Sigmoid colon (tissue), 7 donors: ENCODE results near the gene AMFR. TPM values are rescaled to one million over a fixed set of nuclear protein-coding genes. Genes with fewer than 3 reads are reported as not detected.

Experiments
- DNase-seq: peaks from one replicate; pipeline ENCODE4 v3.0.0-alpha.2; 2019
- H3K27ac ChIP-seq, 4 donors: fragments of 200-600 bp; sonication (generic); one replicate each; pipeline ENCODE4 v1.5.1; 2016 to 2019; ENCODE audit warnings: mild to moderate bottlenecking in 1 of 4
- H3K27me3 ChIP-seq, 3 donors: fragments of 200-600 bp; sonication (generic); one replicate each; pipeline ENCODE4 v1.5.1; 2019; ENCODE audit warnings: mild to moderate bottlenecking in 1 of 3
- H3K36me3 ChIP-seq, 4 donors: fragments of 200-600 bp; sonication (generic); one replicate each; pipeline ENCODE4 v1.5.1; 2016 to 2019
- H3K4me1 ChIP-seq, 4 donors: fragments of 200-600 bp; sonication (generic); one replicate each; pipeline ENCODE4 v1.5.1; 2017 to 2019
- H3K4me3 ChIP-seq, 4 donors: fragments of 200-600 bp; sonication (generic); one replicate each; pipeline ENCODE4 v1.5.1; 2017 to 2019; ENCODE audit warnings: mild to moderate bottlenecking in 2 of 4, moderate library complexity in 1 of 4
- H3K9me3 ChIP-seq, 4 donors: fragments of 200-600 bp in 3 of 4; sonication (generic) in 3 of 4; one replicate each; pipeline versions ENCODE4 v1.5.1 to v1.6.1; 2013 to 2019
- EP300 ChIP-seq, 4 donors: sonication (generic); formaldehyde crosslinking; IDR thresholded peaks; one replicate each; pipeline ENCODE4 v1.6.1; 2017; ENCODE audit warnings: antibody characterized with exemption in 4 of 4
- POLR2A ChIP-seq, 2 donors: fragments of 450-650 bp; IDR thresholded peaks; one replicate each; pipeline ENCODE4 v1.6.1; 2016; ENCODE audit warnings: antibody characterized with exemption in 2 of 2, mild to moderate bottlenecking in 2 of 2, moderate library complexity in 2 of 2
- POLR2AphosphoS5 ChIP-seq, 4 donors: sonication (generic); formaldehyde crosslinking; IDR thresholded peaks; one replicate each; pipeline ENCODE4 v1.6.1; 2017; ENCODE audit warnings: antibody characterized with exemption in 4 of 4
- WGBS, 2 donors: extraction: QIAGEN DNeasy Blood & Tissue Kit; methylation state at CpG; one replicate each; pipeline ENCODE4 v1.1.7; 2013; 5-methylcytosine and 5-hydroxymethylcytosine counted together
- intact Hi-C: fragments of 100-400 bp; cut with DNase I; formaldehyde crosslinking; loops from one replicate; pipeline ENCODE4 v1.15.1; 2023
- polyA plus RNA-seq, 3 donors: library from polyadenylated mRNA; stranded (reverse); fragments of 200-250 nt; gene quantifications; one replicate each; pipeline ENCODE4 v1.2.3, GENCODE V29; 2013
- total RNA-seq, 4 donors: library from RNA; depleted of rRNA; stranded (reverse); fragments of >200 nt; gene quantifications; one replicate each; pipeline ENCODE4 v1.1.0, GENCODE V29; 2016
- TF ChIP-seq, protein P1 (sequence below), 4 experiments: fragments of 450-650 bp in 3 of 4; fragments of 200-600 bp in 1 of 4; IDR thresholded peaks; one replicate each; pipeline ENCODE4 v1.5.1; 2016 to 2019; ENCODE audit warnings: antibody characterized with exemption in 4 of 4, mild to moderate bottlenecking in 3 of 4, moderate library complexity in 2 of 4
- donor health status: healthy with polysubstance abuse.
- donor health status: Bipolar disorder and iron deficiency.
- donor health status: healthy.

AMFR gene
- total and polyA plus RNA-seq, 7 donors, result 22.4 to 201 (median 111) TPM

DNA sequence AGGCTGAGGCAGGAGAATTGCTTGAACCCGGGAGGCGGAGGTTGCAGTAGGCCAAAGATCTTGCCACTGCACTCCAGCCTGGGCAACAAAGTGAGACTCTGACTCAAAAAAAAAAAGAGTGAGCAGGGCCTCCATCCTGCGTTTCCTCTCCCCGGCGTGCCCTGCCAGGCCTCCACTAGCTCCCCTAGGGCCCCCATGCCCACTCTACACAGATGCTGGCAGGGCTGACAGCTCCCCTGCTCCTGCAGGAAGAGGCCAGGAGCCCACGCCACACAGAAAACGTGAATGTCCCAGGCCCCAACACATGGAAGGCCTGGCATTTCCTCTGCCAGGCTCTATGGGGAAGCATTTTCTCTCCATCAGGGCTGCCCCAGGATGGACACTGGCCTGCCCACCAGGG, 109.4 kb downstream of the AMFR start:
- Histone ChIP-seq H3K4me1 (peaks cover 0 to 22% (median 8%) of the 10 kb centered on the region in 4 donors), H3K4me3 (no peak overlapping the region), H3K36me3 (no peaks in the 10 kb centered on the region), H3K9me3 (no peaks in the 10 kb centered on the region), H3K27me3 (no peaks in the 10 kb centered on the region), H3K27ac (no peak overlapping the region)
- TF ChIP-seq POLR2AphosphoS5 (IDR thresholded peaks at IDR 0.05) (no peak), EP300 (IDR thresholded peaks at IDR 0.05) (no peak), POLR2A (IDR thresholded peaks at IDR 0.05) (no peak)
- TF ChIP-seq, protein P1, sequence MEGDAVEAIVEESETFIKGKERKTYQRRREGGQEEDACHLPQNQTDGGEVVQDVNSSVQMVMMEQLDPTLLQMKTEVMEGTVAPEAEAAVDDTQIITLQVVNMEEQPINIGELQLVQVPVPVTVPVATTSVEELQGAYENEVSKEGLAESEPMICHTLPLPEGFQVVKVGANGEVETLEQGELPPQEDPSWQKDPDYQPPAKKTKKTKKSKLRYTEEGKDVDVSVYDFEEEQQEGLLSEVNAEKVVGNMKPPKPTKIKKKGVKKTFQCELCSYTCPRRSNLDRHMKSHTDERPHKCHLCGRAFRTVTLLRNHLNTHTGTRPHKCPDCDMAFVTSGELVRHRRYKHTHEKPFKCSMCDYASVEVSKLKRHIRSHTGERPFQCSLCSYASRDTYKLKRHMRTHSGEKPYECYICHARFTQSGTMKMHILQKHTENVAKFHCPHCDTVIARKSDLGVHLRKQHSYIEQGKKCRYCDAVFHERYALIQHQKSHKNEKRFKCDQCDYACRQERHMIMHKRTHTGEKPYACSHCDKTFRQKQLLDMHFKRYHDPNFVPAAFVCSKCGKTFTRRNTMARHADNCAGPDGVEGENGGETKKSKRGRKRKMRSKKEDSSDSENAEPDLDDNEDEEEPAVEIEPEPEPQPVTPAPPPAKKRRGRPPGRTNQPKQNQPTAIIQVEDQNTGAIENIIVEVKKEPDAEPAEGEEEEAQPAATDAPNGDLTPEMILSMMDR (IDR thresholded peaks at IDR 0.05), result no peak
- WGBS, 2 donors, result 86 to 87% methylated on average over 7 of the region's 7 CpGs
- intact Hi-C loops, result no loop called here
- DNase-seq, result no peak

DNA sequence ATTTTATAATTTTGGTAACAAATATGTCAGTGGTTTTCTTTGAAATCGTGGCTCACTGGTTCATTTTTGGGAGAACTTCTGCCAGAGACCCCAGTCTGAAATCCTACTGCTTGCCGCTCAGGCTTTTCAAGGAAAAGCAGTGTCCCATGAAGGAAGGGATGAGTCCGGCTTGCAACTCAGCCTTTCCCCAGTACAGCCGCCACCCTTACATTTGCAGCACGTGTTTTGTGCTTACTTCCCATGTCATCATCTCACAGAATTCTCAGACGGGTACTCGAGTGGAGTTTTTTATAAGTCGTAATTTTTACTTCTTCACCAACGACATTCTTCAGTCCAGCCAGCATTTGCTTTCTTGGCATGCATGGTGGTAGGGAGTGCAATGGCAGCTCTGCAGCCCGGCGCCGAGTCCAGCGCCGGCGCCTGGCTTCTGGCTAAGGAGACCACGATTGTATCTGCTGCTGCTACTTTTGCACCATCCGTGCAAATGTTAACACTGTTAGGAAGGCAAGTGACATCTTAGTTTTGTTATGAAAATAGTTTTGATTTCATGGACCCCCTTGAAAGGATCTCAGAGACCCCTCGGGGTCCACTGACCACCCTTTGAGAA, 111.0 kb downstream of the AMFR start:
- no peak for DNase-seq
- Histone ChIP-seq H3K4me1 (peaks cover 0 to 22% (median 8%) of the 10 kb centered on the region in 4 donors), H3K4me3 (no peak overlapping the region), H3K9me3 (no peaks in the 10 kb centered on the region), H3K27ac (no peak overlapping the region), H3K27me3 (no peaks in the 10 kb centered on the region), H3K36me3 (no peaks in the 10 kb centered on the region)
- TF ChIP-seq EP300 (IDR thresholded peaks at IDR 0.05) (no peak), POLR2AphosphoS5 (IDR thresholded peaks at IDR 0.05) (no peak), POLR2A (IDR thresholded peaks at IDR 0.05) (no peak)
- TF ChIP-seq, protein P1 (IDR thresholded peaks at IDR 0.05), result no peak
- intact Hi-C loops, result no loop called here
- WGBS, 2 donors, result 69 to 86% methylated on average over 18 of the region's 18 CpGs

DNA sequence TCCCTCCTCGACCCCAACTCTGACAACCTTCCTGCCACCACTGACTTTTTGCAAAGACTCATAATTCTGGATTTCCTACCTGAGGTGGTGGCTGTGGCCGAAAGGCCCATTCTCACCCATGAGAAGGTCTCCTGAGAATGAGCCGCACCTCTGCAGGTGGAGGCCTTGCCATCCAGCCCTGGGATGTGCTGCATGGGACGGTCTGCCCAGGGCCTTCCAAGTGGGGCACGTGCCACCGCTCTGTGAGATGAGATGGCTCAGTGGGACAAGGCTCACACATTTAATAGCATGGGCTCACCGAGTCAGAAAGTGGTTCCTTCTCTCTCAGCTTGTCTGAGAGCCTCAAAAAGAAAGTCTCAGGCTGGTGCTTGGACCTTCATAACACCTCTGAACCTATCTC, 112.8 kb downstream of the AMFR start:
- Histone ChIP-seq H3K4me1 (peaks cover 0 to 9% (median 0%) of the 10 kb centered on the region in 4 donors), H3K36me3 (no peaks in the 10 kb centered on the region), H3K9me3 (no peaks in the 10 kb centered on the region), H3K27ac (no peak overlapping the region), H3K27me3 (no peaks in the 10 kb centered on the region), H3K4me3 (no peak overlapping the region)
- intact Hi-C loops, result no loop called here
- no peak for DNase-seq
- TF ChIP-seq EP300 (IDR thresholded peaks at IDR 0.05), result no peak
- no peak for TF ChIP-seq POLR2A (IDR thresholded peaks at IDR 0.05)
- TF ChIP-seq POLR2AphosphoS5 (IDR thresholded peaks at IDR 0.05), result no peak
- TF ChIP-seq, protein P1 (IDR thresholded peaks at IDR 0.05), result no peak
- WGBS, 2 donors, result 83 to 93% methylated on average over 7 of the region's 7 CpGs

- 72 to 73% methylated on average over 11 of the region's 11 CpGs for WGBS, 2 donors
Measured at GRCh38 chr16:56312028-56312300, 113.4 kb downstream of the AMFR start.

More at GRCh38 chr16:56312028-56312300, 113.4 kb downstream of the AMFR start:
- intact Hi-C loops, result no loop called here
- Histone ChIP-seq H3K9me3 (no peaks in the 10 kb centered on the region), H3K4me1 (peaks cover 0 to 5% (median 0%) of the 10 kb centered on the region in 4 donors), H3K27ac (no peak overlapping the region), H3K4me3 (no peak overlapping the region), H3K27me3 (no peaks in the 10 kb centered on the region), H3K36me3 (no peaks in the 10 kb centered on the region)
- TF ChIP-seq EP300 (IDR thresholded peaks at IDR 0.05) (no peak), POLR2A (IDR thresholded peaks at IDR 0.05) (no peak), POLR2AphosphoS5 (IDR thresholded peaks at IDR 0.05) (no peak)
- TF ChIP-seq, protein P1 (IDR thresholded peaks at IDR 0.05), result no peak
- DNase-seq, result no peak

Other genes with a start within 250 kb of the AMFR start
- gene GNAO1, start 234.1 kb downstream of the AMFR start, total RNA-seq, result 10 to 100 TPM; 28.8 to 67.0 (median 32.4) TPM
- gene GNAO1, start 234.1 kb downstream of the AMFR start, polyA plus RNA-seq, result 1 to 10 TPM in 2 of 3 donors, under 1 TPM in 1; 0.69 to 8.2 (median 1.8) TPM
- 10 to 100 TPM; 40.4 to 51.7 (median 45.5) TPM for gene NUDT21, start 25.8 kb upstream of the AMFR start, total RNA-seq
- 10 to 100 TPM; 33.0 to 47.3 (median 33.8) TPM for gene NUDT21, start 25.8 kb upstream of the AMFR start, polyA plus RNA-seq
- 10 to 100 TPM; 13.6 to 34.1 (median 19.7) TPM for gene OGFOD1, start 26.0 kb upstream of the AMFR start, total RNA-seq
- 10 to 100 TPM in 1 of 3 donors, 1 to 10 TPM in 2; 6.6 to 15.8 (median 9.0) TPM for gene OGFOD1, start 26.0 kb upstream of the AMFR start, polyA plus RNA-seq
- gene BBS2, start 94.5 kb upstream of the AMFR start, total RNA-seq, result 10 to 100 TPM; 40.8 to 74.2 (median 48.0) TPM
- gene BBS2, start 94.5 kb upstream of the AMFR start, polyA plus RNA-seq, result 10 to 100 TPM; 13.2 to 33.6 (median 25.7) TPM
- not detected for gene MT4, start 139.5 kb upstream of the AMFR start, total RNA-seq
- gene MT4, start 139.5 kb upstream of the AMFR start, polyA plus RNA-seq, result not detected
- gene MT3, start 164.0 kb upstream of the AMFR start, total RNA-seq, result 1 to 10 TPM in 2 of 4 donors, not detected in 2; 4.3 to 9.6 TPM
- gene MT3, start 164.0 kb upstream of the AMFR start, polyA plus RNA-seq, result 1 to 10 TPM; 3.5 to 6.0 (median 4.0) TPM
- 100 to 1,000 TPM in 2 of 4 donors, 10 to 100 TPM in 2; 37.5 to 161 (median 96.0) TPM for gene MT2A, start 183.0 kb upstream of the AMFR start, total RNA-seq
- gene MT2A, start 183.0 kb upstream of the AMFR start, polyA plus RNA-seq, result 100 to 1,000 TPM; 320 to 968 (median 400) TPM
- 100 to 1,000 TPM in 2 of 4 donors, 10 to 100 TPM in 2; 96.9 to 295 (median 136) TPM for gene MT1E, start 200.2 kb upstream of the AMFR start, total RNA-seq
- 100 to 1,000 TPM in 2 of 3 donors, 10 to 100 TPM in 1; 82.0 to 813 (median 358) TPM for gene MT1E, start 200.2 kb upstream of the AMFR start, polyA plus RNA-seq
- gene MT1M, start 207.1 kb upstream of the AMFR start, total RNA-seq, result 10 to 100 TPM in 2 of 4 donors, 1 to 10 TPM in 2; 3.9 to 40.7 (median 11.0) TPM
- gene MT1M, start 207.1 kb upstream of the AMFR start, polyA plus RNA-seq, result 100 to 1,000 TPM in 1 of 3 donors, 10 to 100 TPM in 2; 12.5 to 106 (median 43.7) TPM
- 10 to 100 TPM in 2 of 4 donors, not detected in 2; 30.3 to 34.1 TPM for gene MT1A, start 213.1 kb upstream of the AMFR start, total RNA-seq
- gene MT1A, start 213.1 kb upstream of the AMFR start, polyA plus RNA-seq, result 10 to 100 TPM; 13.9 to 63.4 (median 29.4) TPM
- gene MT1B, start 226.3 kb upstream of the AMFR start, total RNA-seq, result not detected
- gene MT1B, start 226.3 kb upstream of the AMFR start, polyA plus RNA-seq, result not detected
- gene MT1F, start 232.4 kb upstream of the AMFR start, total RNA-seq, result 1 to 10 TPM in 3 of 4 donors, under 1 TPM in 1; 0.71 to 3.1 (median 2.6) TPM
- 100 to 1,000 TPM in 1 of 3 donors, 10 to 100 TPM in 1, 1 to 10 TPM in 1; 7.1 to 117 (median 48.1) TPM for gene MT1F, start 232.4 kb upstream of the AMFR start, polyA plus RNA-seq
- gene MT1G, start 242.5 kb upstream of the AMFR start, total RNA-seq, result 10 to 100 TPM in 2 of 4 donors, 1 to 10 TPM in 2; 2.0 to 12.9 (median 7.8) TPM
- gene MT1G, start 242.5 kb upstream of the AMFR start, polyA plus RNA-seq, result 1,000 to 10,000 TPM in 1 of 3 donors, 100 to 1,000 TPM in 1, 10 to 100 TPM in 1; 47.9 to 2,487 (median 601) TPM
- gene MT1H, start 244.3 kb upstream of the AMFR start, total RNA-seq, result not detected
- 100 to 1,000 TPM in 2 of 3 donors, 1 to 10 TPM in 1; 2.0 to 581 (median 133) TPM for gene MT1H, start 244.3 kb upstream of the AMFR start, polyA plus RNA-seq